ENCODE data around the gene SDK1. TPM values are rescaled to one million over a fixed set of nuclear protein-coding genes. Genes with fewer than 3 reads are reported as not detected.

The SDK1 gene
- total RNA-seq, 1 donor from 2014 or later: 10.9 TPM

DNA sequence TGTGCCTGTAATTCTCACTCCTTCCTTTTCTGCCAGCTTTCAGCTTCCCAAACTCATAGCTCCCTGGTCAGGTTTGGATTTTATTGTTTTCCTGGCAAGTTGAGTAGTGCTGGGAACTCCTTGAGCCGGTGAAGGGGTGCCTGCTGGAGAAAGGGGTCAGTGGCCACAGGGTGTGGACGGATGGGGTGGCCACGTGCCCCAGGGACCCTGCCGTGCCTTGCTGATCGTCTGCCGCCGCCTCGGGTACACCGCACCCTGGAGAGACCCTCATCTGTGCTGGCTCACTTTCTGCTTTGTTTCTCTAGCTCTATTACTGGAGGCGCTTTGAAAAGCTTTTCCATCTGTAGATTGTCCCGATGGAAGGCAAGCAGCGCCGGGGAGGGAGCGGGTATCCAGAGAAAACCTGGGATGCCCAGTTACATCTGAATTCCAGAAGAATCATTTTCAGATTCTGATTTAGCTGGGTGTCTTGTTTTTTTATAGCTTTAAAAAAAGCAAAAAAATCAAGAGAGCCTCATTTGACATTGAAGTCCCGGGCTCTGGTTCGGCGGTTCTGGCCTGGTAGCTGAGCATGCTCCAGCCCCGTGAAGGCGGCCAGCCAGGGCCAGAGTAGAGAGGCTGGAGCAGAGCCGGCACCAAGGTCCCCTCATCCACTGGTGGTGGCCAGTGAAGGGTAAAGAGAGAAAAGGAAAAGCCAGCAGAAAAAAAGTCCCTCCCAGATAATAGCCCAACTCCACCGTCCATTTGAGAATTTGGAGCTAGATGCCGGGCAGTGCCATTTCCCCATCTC is 870.1 kb downstream of the SDK1 start:
- no peaks in the 10 kb centered on the region for H3K4me1 Mint-ChIP-seq (ENCODE audit: low read depth)
- TF ChIP-seq, protein P1, sequence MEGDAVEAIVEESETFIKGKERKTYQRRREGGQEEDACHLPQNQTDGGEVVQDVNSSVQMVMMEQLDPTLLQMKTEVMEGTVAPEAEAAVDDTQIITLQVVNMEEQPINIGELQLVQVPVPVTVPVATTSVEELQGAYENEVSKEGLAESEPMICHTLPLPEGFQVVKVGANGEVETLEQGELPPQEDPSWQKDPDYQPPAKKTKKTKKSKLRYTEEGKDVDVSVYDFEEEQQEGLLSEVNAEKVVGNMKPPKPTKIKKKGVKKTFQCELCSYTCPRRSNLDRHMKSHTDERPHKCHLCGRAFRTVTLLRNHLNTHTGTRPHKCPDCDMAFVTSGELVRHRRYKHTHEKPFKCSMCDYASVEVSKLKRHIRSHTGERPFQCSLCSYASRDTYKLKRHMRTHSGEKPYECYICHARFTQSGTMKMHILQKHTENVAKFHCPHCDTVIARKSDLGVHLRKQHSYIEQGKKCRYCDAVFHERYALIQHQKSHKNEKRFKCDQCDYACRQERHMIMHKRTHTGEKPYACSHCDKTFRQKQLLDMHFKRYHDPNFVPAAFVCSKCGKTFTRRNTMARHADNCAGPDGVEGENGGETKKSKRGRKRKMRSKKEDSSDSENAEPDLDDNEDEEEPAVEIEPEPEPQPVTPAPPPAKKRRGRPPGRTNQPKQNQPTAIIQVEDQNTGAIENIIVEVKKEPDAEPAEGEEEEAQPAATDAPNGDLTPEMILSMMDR (IDR thresholded peaks at IDR 0.05): no peak
- H3K36me3 Mint-ChIP-seq (ENCODE audit: low read depth): no peaks in the 10 kb centered on the region
- peak; percentile 72 for DNase-seq (ENCODE audit: low spot score)
- no peaks in the 10 kb centered on the region for H3K27me3 Mint-ChIP-seq (ENCODE audit: low read depth)
- no peak overlapping the region for H3K4me3 Mint-ChIP-seq (ENCODE audit: unreplicated experiment)
- no peaks in the 10 kb centered on the region for H3K9me3 Mint-ChIP-seq (ENCODE audit: low read depth)
- H3K27ac Mint-ChIP-seq (ENCODE audit: unreplicated experiment): no peak overlapping the region

DNA sequence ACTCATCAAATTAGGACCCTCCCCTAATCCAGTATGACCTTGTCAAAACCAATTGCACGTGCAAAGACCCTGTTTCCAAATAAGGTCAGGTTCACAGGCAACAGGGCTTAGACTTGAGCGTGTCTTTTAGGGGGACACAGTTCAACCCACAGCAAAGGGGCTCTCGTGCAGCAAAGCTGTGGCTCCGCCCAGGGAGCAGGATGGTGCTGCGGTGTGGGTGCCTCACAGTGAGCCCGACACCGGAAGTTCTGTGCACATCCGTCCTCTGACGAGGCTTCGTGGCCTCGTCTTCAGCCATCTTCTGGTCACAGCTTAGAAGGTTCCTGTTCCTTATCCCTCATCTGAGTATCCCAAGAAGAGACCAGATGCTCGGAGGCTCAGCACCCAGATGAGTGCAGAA is 871.8 kb downstream of the SDK1 start:
- peak; percentile 67 for DNase-seq (ENCODE audit: low spot score)
- Mint-ChIP-seq H3K27ac (ENCODE audit: unreplicated experiment) (no peak overlapping the region), H3K27me3 (ENCODE audit: low read depth) (no peaks in the 10 kb centered on the region), H3K4me3 (ENCODE audit: unreplicated experiment) (no peak overlapping the region), H3K9me3 (ENCODE audit: low read depth) (no peaks in the 10 kb centered on the region), H3K36me3 (ENCODE audit: low read depth) (no peaks in the 10 kb centered on the region), H3K4me1 (ENCODE audit: low read depth) (no peaks in the 10 kb centered on the region)
- TF ChIP-seq, protein P1 (IDR thresholded peaks at IDR 0.05): no peak

DNA sequence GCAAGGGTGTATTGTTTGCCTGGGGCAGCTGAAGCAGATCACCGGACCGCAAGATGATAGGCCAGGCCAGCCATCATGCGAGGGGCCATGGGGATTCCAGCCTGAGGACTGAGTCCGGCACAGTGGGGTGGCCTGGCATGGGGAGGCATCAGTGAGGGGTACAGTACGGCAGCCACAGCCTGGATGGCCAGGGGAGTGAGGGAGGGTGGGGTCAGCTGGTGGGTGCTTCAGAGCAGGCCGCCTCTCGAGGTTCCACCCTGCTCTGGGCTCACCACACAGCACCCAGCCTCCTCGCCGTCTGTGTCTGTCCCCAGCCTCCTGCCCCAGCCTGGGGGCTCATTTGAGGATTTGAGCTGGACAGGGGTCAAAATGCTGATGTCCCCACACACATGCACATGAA is 872.6 kb downstream of the SDK1 start:
- no peak overlapping the region for H3K27ac Mint-ChIP-seq (ENCODE audit: unreplicated experiment)
- TF ChIP-seq, protein P1 (IDR thresholded peaks at IDR 0.05): no peak
- no peaks in the 10 kb centered on the region for H3K27me3 Mint-ChIP-seq (ENCODE audit: low read depth)
- DNase-seq (ENCODE audit: low spot score): peak; percentile 72
- no peaks in the 10 kb centered on the region for H3K9me3 Mint-ChIP-seq (ENCODE audit: low read depth)
- no peak overlapping the region for H3K4me3 Mint-ChIP-seq (ENCODE audit: unreplicated experiment)
- H3K4me1 Mint-ChIP-seq (ENCODE audit: low read depth): no peaks in the 10 kb centered on the region
- H3K36me3 Mint-ChIP-seq (ENCODE audit: low read depth): no peaks in the 10 kb centered on the region

DNA sequence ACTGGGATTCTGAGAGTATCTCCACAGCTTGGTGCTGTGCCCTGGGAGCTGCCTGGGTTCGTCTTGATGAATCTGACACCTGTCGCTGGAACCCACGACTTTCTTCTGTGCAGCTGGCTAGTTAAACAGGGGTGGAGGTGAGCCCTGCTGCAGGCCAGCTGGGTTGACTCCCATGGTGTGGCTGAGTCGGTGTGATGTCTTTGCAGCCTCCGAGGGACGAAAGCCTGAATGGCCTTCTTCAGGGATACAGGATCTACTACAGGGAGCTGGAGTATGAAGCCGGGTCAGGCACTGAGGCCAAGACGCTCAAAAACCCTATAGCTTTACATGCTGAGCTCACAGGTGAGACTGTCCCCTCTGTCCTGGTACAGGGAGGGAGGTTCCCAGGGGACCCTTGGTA is 873.0 kb downstream of the SDK1 start:
- DNase-seq (ENCODE audit: low spot score): peak; percentile 69
- H3K4me3 Mint-ChIP-seq (ENCODE audit: unreplicated experiment): no peak overlapping the region
- no peaks in the 10 kb centered on the region for H3K9me3 Mint-ChIP-seq (ENCODE audit: low read depth)
- no peaks in the 10 kb centered on the region for H3K36me3 Mint-ChIP-seq (ENCODE audit: low read depth)
- TF ChIP-seq, protein P1 (IDR thresholded peaks at IDR 0.05): no peak
- H3K4me1 Mint-ChIP-seq (ENCODE audit: low read depth): no peaks in the 10 kb centered on the region
- H3K27ac Mint-ChIP-seq (ENCODE audit: unreplicated experiment): no peak overlapping the region
- no peaks in the 10 kb centered on the region for H3K27me3 Mint-ChIP-seq (ENCODE audit: low read depth)

DNA sequence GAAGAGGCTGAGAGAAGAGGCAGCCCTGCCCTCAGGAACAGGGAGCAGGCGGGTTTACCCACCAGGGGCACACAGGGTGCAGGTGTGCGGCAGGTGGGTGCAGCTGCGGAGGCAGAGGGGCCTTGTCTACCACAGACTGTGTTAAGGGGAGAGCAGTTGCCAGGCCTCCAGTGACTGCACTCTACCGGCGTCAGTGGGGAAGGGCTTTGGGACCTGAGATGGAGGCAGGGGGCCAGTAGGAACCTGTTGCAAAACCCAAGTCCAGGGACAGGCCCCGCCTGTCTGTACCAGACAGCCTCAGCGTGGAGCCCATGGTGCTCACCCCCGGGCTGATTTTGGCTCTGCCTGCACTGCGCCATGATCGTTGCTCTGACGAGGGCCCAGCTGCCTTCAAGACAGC is 873.4 kb downstream of the SDK1 start:
- Mint-ChIP-seq H3K4me3 (ENCODE audit: unreplicated experiment) (no peak overlapping the region), H3K27ac (ENCODE audit: unreplicated experiment) (no peak overlapping the region), H3K9me3 (ENCODE audit: low read depth) (no peaks in the 10 kb centered on the region), H3K4me1 (ENCODE audit: low read depth) (no peaks in the 10 kb centered on the region), H3K27me3 (ENCODE audit: low read depth) (no peaks in the 10 kb centered on the region), H3K36me3 (ENCODE audit: low read depth) (no peaks in the 10 kb centered on the region)
- TF ChIP-seq, protein P1 (IDR thresholded peaks at IDR 0.05): no peak
- DNase-seq (ENCODE audit: low spot score): peak; percentile 89

All from chondrocyte (in vitro differentiated cells).